HEK293 (cell line): ENCODE results near the gene AP3D1.

ENCODE experiments used
- KLF10 ChIP-seq: fragments of 450-650 bp; IDR thresholded peaks from 2 replicates; pipeline ENCODE4 v1.5.1; 2018; ENCODE audit warnings: missing biosample characterization, mild to moderate bottlenecking, missing genetic modification characterization
- OSR2 ChIP-seq: fragments of 450-650 bp; formaldehyde crosslinking; IDR thresholded peaks from 2 replicates; pipeline ENCODE4 v1.5.1; 2016; ENCODE audit warnings: missing biosample characterization, missing genetic modification characterization
- ZBTB48 ChIP-seq: fragments of 450-650 bp; formaldehyde crosslinking; IDR thresholded peaks from 2 replicates; pipeline ENCODE4 v1.5.1; 2016; ENCODE audit warnings: missing biosample characterization, missing genetic modification characterization
- ZNF10 ChIP-seq: fragments of 450-650 bp; formaldehyde crosslinking; IDR thresholded peaks from 2 replicates; pipeline ENCODE4 v1.5.1; 2017; ENCODE audit warnings: missing biosample characterization, missing genetic modification characterization
- ZNF112 ChIP-seq: fragments of 450-650 bp; formaldehyde crosslinking; IDR thresholded peaks from 2 replicates; pipeline ENCODE4 v1.5.0; 2017; ENCODE audit warnings: missing biosample characterization, missing genetic modification characterization
- ZNF133 ChIP-seq: fragments of 450-650 bp; formaldehyde crosslinking; IDR thresholded peaks from 2 replicates; pipeline ENCODE4 v1.5.1; 2016; ENCODE audit warnings: missing biosample characterization, missing genetic modification characterization
- ZNF2 ChIP-seq: fragments of 450-650 bp; formaldehyde crosslinking; IDR thresholded peaks from 2 replicates; pipeline ENCODE4 v1.5.1; 2016; ENCODE audit warnings: missing biosample characterization, missing genetic modification characterization
- ZNF302 ChIP-seq: fragments of 450-650 bp; formaldehyde crosslinking; IDR thresholded peaks from 2 replicates; pipeline ENCODE4 v1.5.1; 2016; ENCODE audit warnings: missing biosample characterization, missing genetic modification characterization, low read depth
- ZNF341 ChIP-seq: fragments of 450-650 bp; formaldehyde crosslinking; IDR thresholded peaks from 2 replicates; pipeline ENCODE4; 2016; ENCODE audit warnings: low read depth, missing biosample characterization, missing genetic modification characterization
- ZNF37A ChIP-seq: fragments of 450-650 bp; IDR thresholded peaks from 2 replicates; pipeline ENCODE4 v1.5.1; 2018; ENCODE audit warnings: missing biosample characterization, missing genetic modification characterization
- ZNF548 ChIP-seq: fragments of 450-650 bp; formaldehyde crosslinking; IDR thresholded peaks from 2 replicates; pipeline ENCODE4 v1.5.1; 2016; ENCODE audit warnings: missing biosample characterization, missing genetic modification characterization
- ZNF555 ChIP-seq: fragments of 450-650 bp; formaldehyde crosslinking; conservative IDR thresholded peaks from 2 replicates; pipeline ENCODE4 v1.5.1; 2017; ENCODE audit warnings: missing biosample characterization, mild to moderate bottlenecking, missing genetic modification characterization, inconsistent platforms
- ZNF596 ChIP-seq: fragments of 450-650 bp; IDR thresholded peaks from 2 replicates; pipeline ENCODE4 v1.5.0; 2018; ENCODE audit warnings: missing biosample characterization, mild to moderate bottlenecking, missing genetic modification characterization, moderate library complexity
- ZNF776 ChIP-seq: fragments of 450-650 bp; formaldehyde crosslinking; IDR thresholded peaks from 2 replicates; pipeline ENCODE4 v1.5.0; 2017; ENCODE audit warnings: missing biosample characterization, missing genetic modification characterization, borderline replicate concordance
- TF ChIP-seq, protein P1 (sequence below): fragments of 450-650 bp; formaldehyde crosslinking; IDR thresholded peaks from 2 replicates; pipeline ENCODE4 v1.5.1; 2016; ENCODE audit warnings: missing biosample characterization, missing genetic modification characterization
- TF ChIP-seq, protein P2 (sequence below): fragments of 450-650 bp; formaldehyde crosslinking; optimal IDR thresholded peaks from 2 replicates; pipeline ENCODE3; 2016; ENCODE audit warnings: missing biosample characterization, mild to moderate bottlenecking, missing genetic modification characterization
- TF ChIP-seq, protein P3 (sequence below): IDR thresholded peaks from 2 replicates; pipeline ENCODE4 v1.6.1; 2011; ENCODE audit warnings: mild to moderate bottlenecking, low read depth, low read length, borderline replicate concordance
- TF ChIP-seq, protein P4 (sequence below): fragments of 450-650 bp; formaldehyde crosslinking; conservative IDR thresholded peaks from 2 replicates; pipeline ENCODE4 v1.5.1; 2016; ENCODE audit warnings: low read depth, missing biosample characterization, missing genetic modification characterization
- TF ChIP-seq, protein P5 (sequence below): fragments of 450-650 bp; formaldehyde crosslinking; IDR thresholded peaks from 2 replicates; pipeline ENCODE4 v1.5.1; 2016; ENCODE audit warnings: missing biosample characterization, missing genetic modification characterization, borderline replicate concordance
- TF ChIP-seq, protein P6 (sequence below): fragments of 450-650 bp; formaldehyde crosslinking; IDR thresholded peaks from 2 replicates; pipeline ENCODE4 v1.5.1; 2016; ENCODE audit warnings: missing biosample characterization, missing genetic modification characterization
- TF ChIP-seq, protein P7 (sequence below): fragments of 450-650 bp; formaldehyde crosslinking; IDR thresholded peaks from 2 replicates; pipeline ENCODE4 v1.5.1; 2016; ENCODE audit warnings: missing biosample characterization, missing genetic modification characterization

AP3D1 gene

DNA sequence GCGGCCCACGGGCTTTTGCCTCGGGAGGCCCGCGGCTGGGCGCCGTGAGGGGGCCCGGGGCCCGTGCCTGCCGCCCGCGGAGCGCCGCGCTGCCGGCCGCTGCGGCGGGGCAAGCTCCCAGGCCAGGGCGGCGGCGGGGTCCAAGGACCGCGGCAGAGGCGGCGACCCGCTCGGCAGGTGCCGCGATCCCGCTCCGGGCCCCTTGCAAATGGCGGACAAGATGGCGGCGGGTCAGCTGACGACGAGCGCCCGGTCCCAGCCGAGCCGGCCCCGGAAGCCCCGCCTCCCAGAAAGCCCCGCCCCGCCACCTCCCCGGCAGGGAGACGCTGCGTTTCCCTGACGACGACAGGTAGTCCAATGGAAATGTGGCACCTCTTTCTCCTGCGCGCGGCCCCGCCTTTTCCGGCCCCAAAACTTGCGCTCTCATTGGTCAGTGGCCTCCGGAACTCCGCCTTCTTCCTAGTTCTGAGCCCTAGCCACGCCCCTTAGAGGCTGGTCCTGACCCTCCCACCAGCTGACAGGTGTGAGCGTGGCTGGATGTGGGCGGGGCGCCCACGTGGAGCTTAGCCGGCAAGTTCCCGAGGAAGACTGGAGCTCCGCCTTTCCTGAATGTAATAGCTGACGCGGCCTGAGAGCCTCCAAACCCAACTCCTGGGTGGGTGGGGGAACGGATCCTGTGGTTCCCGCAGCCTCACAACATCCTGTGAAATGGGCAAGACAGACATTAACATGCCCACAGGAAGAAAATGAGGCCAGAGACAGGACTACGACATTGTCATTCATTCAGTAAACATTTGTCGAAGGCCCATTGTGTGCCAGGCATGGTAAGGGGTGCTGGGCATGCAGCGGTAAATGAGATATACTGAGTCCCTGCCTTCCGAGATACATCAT is at the start of gene AP3D1 (continued):
- TF ChIP-seq ZNF37A (tag by site-specific recombination) (no peak), ZNF133 (no peak), ZNF112 (tag by site-specific recombination) (no peak), ZNF10 (tag by site-specific recombination) (no peak), ZNF548 (tag by site-specific recombination) (no peak), ZNF555 (tag by site-specific recombination) (no peak), ZNF302 (tag by site-specific recombination) (no peak), ZNF2 (tag by site-specific recombination) (no peak), ZNF596 (no peak), OSR2 (no peak), ZBTB48 (tag by site-specific recombination) (no peak), ZNF341 (tag by site-specific recombination) (no peak), KLF10 (tag by site-specific recombination) (peak; percentile 99), ZNF776 (no peak)
- TF ChIP-seq, protein P1, sequence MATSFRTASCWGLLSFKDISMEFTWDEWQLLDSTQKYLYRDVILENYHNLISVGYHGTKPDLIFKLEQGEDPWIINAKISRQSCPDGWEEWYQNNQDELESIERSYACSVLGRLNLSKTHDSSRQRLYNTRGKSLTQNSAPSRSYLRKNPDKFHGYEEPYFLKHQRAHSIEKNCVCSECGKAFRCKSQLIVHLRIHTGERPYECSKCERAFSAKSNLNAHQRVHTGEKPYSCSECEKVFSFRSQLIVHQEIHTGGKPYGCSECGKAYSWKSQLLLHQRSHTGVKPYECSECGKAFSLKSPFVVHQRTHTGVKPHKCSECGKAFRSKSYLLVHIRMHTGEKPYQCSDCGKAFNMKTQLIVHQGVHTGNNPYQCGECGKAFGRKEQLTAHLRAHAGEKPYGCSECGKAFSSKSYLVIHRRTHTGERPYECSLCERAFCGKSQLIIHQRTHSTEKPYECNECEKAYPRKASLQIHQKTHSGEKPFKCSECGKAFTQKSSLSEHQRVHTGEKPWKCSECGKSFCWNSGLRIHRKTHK (tag by site-specific recombination): no peak
- TF ChIP-seq, protein P2, sequence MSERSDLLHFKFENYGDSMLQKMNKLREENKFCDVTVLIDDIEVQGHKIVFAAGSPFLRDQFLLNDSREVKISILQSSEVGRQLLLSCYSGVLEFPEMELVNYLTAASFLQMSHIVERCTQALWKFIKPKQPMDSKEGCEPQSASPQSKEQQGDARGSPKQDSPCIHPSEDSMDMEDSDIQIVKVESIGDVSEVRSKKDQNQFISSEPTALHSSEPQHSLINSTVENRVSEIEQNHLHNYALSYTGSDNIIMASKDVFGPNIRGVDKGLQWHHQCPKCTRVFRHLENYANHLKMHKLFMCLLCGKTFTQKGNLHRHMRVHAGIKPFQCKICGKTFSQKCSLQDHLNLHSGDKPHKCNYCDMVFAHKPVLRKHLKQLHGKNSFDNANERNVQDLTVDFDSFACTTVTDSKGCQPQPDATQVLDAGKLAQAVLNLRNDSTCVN (tag by site-specific recombination): peak; percentile 45
- TF ChIP-seq, protein P3, sequence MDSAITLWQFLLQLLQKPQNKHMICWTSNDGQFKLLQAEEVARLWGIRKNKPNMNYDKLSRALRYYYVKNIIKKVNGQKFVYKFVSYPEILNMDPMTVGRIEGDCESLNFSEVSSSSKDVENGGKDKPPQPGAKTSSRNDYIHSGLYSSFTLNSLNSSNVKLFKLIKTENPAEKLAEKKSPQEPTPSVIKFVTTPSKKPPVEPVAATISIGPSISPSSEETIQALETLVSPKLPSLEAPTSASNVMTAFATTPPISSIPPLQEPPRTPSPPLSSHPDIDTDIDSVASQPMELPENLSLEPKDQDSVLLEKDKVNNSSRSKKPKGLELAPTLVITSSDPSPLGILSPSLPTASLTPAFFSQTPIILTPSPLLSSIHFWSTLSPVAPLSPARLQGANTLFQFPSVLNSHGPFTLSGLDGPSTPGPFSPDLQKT: peak; percentile 49; the same call in 1 of the 2 replicates
- TF ChIP-seq, protein P4, sequence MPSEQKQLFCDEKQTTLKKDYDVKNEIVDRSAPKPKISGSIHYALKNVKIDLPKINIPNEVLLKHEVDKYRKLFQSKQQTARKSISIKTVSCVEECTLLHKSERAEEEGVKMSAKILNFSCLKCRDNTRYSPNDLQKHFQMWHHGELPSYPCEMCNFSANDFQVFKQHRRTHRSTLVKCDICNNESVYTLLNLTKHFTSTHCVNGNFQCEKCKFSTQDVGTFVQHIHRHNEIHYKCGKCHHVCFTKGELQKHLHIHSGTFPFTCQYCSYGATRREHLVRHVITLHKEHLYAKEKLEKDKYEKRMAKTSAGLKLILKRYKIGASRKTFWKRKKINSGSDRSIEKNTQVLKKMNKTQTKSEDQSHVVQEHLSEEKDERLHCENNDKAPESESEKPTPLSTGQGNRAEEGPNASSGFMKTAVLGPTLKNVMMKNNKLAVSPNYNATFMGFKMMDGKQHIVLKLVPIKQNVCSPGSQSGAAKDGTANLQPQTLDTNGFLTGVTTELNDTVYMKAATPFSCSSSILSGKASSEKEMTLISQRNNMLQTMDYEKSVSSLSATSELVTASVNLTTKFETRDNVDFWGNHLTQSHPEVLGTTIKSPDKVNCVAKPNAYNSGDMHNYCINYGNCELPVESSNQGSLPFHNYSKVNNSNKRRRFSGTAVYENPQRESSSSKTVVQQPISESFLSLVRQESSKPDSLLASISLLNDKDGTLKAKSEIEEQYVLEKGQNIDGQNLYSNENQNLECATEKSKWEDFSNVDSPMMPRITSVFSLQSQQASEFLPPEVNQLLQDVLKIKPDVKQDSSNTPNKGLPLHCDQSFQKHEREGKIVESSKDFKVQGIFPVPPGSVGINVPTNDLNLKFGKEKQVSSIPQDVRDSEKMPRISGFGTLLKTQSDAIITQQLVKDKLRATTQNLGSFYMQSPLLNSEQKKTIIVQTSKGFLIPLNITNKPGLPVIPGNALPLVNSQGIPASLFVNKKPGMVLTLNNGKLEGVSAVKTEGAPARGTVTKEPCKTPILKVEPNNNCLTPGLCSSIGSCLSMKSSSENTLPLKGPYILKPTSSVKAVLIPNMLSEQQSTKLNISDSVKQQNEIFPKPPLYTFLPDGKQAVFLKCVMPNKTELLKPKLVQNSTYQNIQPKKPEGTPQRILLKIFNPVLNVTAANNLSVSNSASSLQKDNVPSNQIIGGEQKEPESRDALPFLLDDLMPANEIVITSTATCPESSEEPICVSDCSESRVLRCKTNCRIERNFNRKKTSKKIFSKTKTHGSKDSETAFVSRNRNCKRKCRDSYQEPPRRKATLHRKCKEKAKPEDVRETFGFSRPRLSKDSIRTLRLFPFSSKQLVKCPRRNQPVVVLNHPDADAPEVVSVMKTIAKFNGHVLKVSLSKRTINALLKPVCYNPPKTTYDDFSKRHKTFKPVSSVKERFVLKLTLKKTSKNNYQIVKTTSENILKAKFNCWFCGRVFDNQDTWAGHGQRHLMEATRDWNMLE (tag by site-specific recombination): no peak
- TF ChIP-seq, protein P5, sequence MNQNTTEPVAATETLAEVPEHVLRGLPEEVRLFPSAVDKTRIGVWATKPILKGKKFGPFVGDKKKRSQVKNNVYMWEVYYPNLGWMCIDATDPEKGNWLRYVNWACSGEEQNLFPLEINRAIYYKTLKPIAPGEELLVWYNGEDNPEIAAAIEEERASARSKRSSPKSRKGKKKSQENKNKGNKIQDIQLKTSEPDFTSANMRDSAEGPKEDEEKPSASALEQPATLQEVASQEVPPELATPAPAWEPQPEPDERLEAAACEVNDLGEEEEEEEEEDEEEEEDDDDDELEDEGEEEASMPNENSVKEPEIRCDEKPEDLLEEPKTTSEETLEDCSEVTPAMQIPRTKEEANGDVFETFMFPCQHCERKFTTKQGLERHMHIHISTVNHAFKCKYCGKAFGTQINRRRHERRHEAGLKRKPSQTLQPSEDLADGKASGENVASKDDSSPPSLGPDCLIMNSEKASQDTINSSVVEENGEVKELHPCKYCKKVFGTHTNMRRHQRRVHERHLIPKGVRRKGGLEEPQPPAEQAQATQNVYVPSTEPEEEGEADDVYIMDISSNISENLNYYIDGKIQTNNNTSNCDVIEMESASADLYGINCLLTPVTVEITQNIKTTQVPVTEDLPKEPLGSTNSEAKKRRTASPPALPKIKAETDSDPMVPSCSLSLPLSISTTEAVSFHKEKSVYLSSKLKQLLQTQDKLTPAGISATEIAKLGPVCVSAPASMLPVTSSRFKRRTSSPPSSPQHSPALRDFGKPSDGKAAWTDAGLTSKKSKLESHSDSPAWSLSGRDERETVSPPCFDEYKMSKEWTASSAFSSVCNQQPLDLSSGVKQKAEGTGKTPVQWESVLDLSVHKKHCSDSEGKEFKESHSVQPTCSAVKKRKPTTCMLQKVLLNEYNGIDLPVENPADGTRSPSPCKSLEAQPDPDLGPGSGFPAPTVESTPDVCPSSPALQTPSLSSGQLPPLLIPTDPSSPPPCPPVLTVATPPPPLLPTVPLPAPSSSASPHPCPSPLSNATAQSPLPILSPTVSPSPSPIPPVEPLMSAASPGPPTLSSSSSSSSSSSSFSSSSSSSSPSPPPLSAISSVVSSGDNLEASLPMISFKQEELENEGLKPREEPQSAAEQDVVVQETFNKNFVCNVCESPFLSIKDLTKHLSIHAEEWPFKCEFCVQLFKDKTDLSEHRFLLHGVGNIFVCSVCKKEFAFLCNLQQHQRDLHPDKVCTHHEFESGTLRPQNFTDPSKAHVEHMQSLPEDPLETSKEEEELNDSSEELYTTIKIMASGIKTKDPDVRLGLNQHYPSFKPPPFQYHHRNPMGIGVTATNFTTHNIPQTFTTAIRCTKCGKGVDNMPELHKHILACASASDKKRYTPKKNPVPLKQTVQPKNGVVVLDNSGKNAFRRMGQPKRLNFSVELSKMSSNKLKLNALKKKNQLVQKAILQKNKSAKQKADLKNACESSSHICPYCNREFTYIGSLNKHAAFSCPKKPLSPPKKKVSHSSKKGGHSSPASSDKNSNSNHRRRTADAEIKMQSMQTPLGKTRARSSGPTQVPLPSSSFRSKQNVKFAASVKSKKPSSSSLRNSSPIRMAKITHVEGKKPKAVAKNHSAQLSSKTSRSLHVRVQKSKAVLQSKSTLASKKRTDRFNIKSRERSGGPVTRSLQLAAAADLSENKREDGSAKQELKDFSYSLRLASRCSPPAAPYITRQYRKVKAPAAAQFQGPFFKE (tag by site-specific recombination): no peak
- TF ChIP-seq, protein P6, sequence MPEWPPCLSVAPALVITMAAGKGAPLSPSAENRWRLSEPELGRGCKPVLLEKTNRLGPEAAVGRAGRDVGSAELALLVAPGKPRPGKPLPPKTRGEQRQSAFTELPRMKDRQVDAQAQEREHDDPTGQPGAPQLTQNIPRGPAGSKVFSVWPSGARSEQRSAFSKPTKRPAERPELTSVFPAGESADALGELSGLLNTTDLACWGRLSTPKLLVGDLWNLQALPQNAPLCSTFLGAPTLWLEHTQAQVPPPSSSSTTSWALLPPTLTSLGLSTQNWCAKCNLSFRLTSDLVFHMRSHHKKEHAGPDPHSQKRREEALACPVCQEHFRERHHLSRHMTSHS (tag by site-specific recombination): no peak
- TF ChIP-seq, protein P7, sequence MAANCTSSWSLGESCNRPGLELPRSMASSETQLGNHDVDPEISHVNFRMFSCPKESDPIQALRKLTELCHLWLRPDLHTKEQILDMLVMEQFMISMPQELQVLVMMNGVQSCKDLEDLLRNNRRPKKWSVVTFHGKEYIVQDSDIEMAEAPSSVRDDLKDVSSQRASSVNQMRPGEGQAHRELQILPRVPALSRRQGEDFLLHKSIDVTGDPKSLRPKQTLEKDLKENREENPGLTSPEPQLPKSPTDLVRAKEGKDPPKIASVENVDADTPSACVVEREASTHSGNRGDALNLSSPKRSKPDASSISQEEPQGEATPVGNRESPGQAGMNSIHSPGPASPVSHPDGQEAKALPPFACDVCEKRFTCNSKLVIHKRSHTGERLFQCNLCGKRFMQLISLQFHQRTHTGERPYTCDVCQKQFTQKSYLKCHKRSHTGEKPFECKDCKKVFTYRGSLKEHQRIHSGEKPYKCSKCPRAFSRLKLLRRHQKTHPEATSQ (tag by site-specific recombination): no peak
